Natural killer cell (primary cell): ENCODE results near the gene RNASE13. TPM values are rescaled to one million over a fixed set of nuclear protein-coding genes. Genes with fewer than 3 reads are reported as not detected.
"Not testable (repeated sequence)": the region's sequence is repeated elsewhere in the genome, so short reads cannot be mapped to it uniquely, and the experiment has no call there.

ENCODE experiments used
- ATAC-seq, 3 donors: fragments of 150-1000 bp in 2 of 3; fragments of 200-7000 bp in 1 of 3; cut with Tn5 transposase; 1 replicate in 1 of 3; 2 replicates in 2 of 3; pipeline ENCODE4 v1.10.0; 2021; ENCODE audit warnings: mild to moderate bottlenecking in 2 of 3, moderate library complexity in 2 of 3
- DNase-seq, 2 donors: peaks; one replicate each; pipeline versions ENCODE4 v3.0.0 to v3.0.0-alpha.2; 2013 to 2021; ENCODE audit warnings: mixed read lengths in 1 of 2
- H3K27ac ChIP-seq: one replicate; pipeline ENCODE4 v1.5.1; 2013; ENCODE audit warnings: mild to moderate bottlenecking, low read length
- H3K27me3 ChIP-seq: one replicate; pipeline ENCODE4 v1.6.1; 2013; ENCODE audit warnings: low read length; ENCODE audit not compliant: control insufficient read depth, insufficient read depth
- H3K36me3 ChIP-seq: one replicate; pipeline ENCODE4 v1.6.1; 2013; ENCODE audit warnings: low read length; ENCODE audit not compliant: control insufficient read depth, insufficient read depth
- H3K4me1 ChIP-seq: one replicate; pipeline ENCODE4 v1.6.1; 2013; ENCODE audit warnings: low read length; ENCODE audit not compliant: control insufficient read depth, insufficient read depth
- H3K4me3 ChIP-seq: one replicate; pipeline ENCODE4 v1.5.1; 2013; ENCODE audit warnings: low read length
- H3K9me3 ChIP-seq: one replicate; pipeline ENCODE4 v1.6.1; 2013; ENCODE audit warnings: low read length; ENCODE audit not compliant: control insufficient read depth, insufficient read depth
- H3K27ac Mint-ChIP-seq, 2 donors: one replicate each; pipeline ENCODE4 v1.8.0; 2022; ENCODE audit warnings: mild to moderate bottlenecking in 2 of 2, mixed read lengths in 2 of 2, moderate library complexity in 1 of 2
- H3K27me3 Mint-ChIP-seq, 2 donors: one replicate each; pipeline ENCODE4 v1.8.0; 2022; ENCODE audit warnings: low read depth in 2 of 2, mixed read lengths in 2 of 2
- H3K36me3 Mint-ChIP-seq: one replicate; pipeline ENCODE4 v1.8.0; 2022; ENCODE audit warnings: mixed read lengths
- H3K4me1 Mint-ChIP-seq, 2 donors: one replicate each; pipeline ENCODE4 v1.8.0; 2022; ENCODE audit warnings: mixed read lengths in 2 of 2
- H3K4me3 Mint-ChIP-seq: one replicate; pipeline ENCODE4 v1.8.0; 2022; ENCODE audit warnings: mild to moderate bottlenecking, moderate library complexity, mixed read lengths
- H3K9me3 Mint-ChIP-seq, 2 donors: one replicate each; pipeline ENCODE4 v1.8.0; 2022; ENCODE audit warnings: mixed read lengths in 2 of 2
- CTCF ChIP-seq: fragments of 200-600 bp; IDR thresholded peaks from one replicate; pipeline ENCODE4 v1.8.0; 2022; ENCODE audit warnings: antibody characterized with exemption
- WGBS: methylation state at CpG from one replicate; pipeline ENCODE4 v1.1.7; 2013; ENCODE audit warnings: missing lambda C conversion rate; ENCODE audit not compliant: insufficient coverage; 5-methylcytosine and 5-hydroxymethylcytosine counted together
- intact Hi-C: fragments of 100-400 bp; cut with micrococcal nuclease; formaldehyde crosslinking; loops from one replicate; pipeline ENCODE4 v1.14.2; 2022
- total RNA-seq, 4 donors: library from RNA; stranded (reverse); fragments of 120-200 nt in 1 of 4; gene quantifications; one replicate each; pipeline versions ENCODE4 v1.2.3 to v1.2.4, GENCODE V29; 2013 to 2022

Gene RNASE13
- total RNA-seq, 3 donors from 2014 or later (not counting 1 experiment from before 2014, with no cell fraction given) = not detected

DNA sequence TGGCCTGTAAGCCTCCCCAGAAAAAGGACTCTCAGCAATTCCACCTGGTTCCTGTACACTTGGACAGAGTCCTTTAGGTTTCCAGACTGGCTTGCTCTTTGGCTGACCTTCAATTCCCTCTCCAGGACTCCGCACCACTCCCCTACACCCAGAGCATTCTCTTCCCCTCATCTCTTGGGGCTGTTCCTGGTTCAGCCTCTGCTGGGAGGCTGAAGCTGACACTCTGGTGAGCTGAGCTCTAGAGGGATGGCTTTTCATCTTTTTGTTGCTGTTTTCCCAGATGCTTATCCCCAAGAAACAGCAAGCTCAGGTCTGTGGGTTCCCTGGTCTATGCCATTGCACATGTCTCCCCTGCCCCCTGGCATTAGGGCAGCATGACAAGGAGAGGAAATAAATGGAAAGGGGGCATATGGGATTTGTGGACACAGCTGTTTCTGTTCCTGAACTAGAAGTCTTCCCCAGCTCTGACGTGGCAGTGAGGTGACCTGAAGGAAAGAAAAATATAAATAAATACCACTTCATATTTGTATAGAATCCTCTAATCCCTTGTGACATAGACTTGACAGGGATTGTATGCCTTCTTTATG, 8.9 kb upstream of the RNASE13 start:
- H3K4me3 Mint-ChIP-seq = no peak overlapping the region
- TF ChIP-seq CTCF = no peak
- DNase-seq (no peak), ATAC-seq (no peak)
- Histone ChIP-seq H3K4me3 (no peak overlapping the region), H3K9me3 (no peaks in the 10 kb centered on the region), H3K27me3 (peaks cover 3% of the 10 kb centered on the region), H3K36me3 (no peaks in the 10 kb centered on the region), H3K4me1 (no peaks in the 10 kb centered on the region), H3K27ac (no peak overlapping the region)
- H3K36me3 Mint-ChIP-seq = no peaks in the 10 kb centered on the region
- 88% methylated on average over 1 of the region's 2 CpGs for WGBS
- intact Hi-C loops = no loop called here
- H3K27ac Mint-ChIP-seq = no peak overlapping the region
- no peaks in the 10 kb centered on the region for H3K4me1 Mint-ChIP-seq
- no peaks in the 10 kb centered on the region for H3K9me3 Mint-ChIP-seq
- H3K27me3 Mint-ChIP-seq = peaks cover 27 to 36% of the 10 kb centered on the region in 2 donors

- H3K36me3 ChIP-seq = no peaks in the 10 kb centered on the region
- H3K9me3 ChIP-seq = no peaks in the 10 kb centered on the region
- peaks cover 3% of the 10 kb centered on the region for H3K27me3 ChIP-seq
- H3K27me3 Mint-ChIP-seq = peaks cover 32 to 42% of the 10 kb centered on the region in 2 donors
- TF ChIP-seq CTCF = no peak
- intact Hi-C loops = no loop called here
- 36% methylated on average over 8 of the region's 8 CpGs for WGBS
- no peaks in the 10 kb centered on the region for H3K4me1 ChIP-seq
- H3K4me3 Mint-ChIP-seq = no peak overlapping the region
- H3K4me1 Mint-ChIP-seq = no peaks in the 10 kb centered on the region
- ATAC-seq = no peak
- DNase-seq = no peak
- no peaks in the 10 kb centered on the region for H3K36me3 Mint-ChIP-seq
- H3K9me3 Mint-ChIP-seq = no peaks in the 10 kb centered on the region
- no peak overlapping the region for H3K27ac ChIP-seq
- no peak overlapping the region for H3K27ac Mint-ChIP-seq
- H3K4me3 ChIP-seq = no peak overlapping the region
Observed at GRCh38 chr14:21042918-21043317, 8.3 kb upstream of the RNASE13 start.

DNA sequence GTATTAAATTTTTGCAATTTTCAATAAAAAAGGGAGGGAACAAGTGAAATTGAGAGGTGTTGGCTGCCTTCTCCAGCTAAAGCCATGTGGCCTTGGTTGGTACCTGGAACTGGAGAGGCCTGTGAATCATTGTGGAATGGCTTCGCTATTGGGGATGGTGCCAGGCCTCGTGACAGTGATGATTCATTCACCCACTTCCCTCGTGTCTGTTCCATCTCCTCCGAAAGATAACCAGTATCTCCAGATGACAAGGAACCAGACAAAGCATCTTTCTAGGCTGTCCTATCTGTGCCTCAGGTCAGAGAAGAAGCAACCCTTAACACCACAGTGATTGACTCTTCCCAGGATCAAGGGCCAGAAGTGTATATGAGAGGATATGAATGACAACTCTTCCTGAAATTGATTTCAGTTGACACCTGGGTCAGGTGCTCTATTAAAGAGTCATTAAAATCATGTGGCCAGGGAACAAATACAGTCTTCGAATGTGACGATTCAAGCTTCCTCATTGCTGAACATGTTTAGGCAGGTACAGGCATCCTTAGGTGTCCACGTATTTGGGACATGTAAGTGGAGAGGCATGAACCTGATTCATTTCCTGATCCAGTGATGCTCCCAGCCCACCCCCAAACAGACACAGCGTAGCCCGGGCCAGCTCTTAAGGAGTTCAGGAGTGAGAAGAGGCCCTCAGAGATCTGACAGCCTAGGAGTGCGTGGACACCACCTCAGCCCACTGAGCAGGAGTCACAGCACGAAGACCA, 7.2 kb upstream of the RNASE13 start, which contains the start of gene RNASE7:
Gene RNASE7 (plus strand): TSS at position 687 of the 758 bp plus-strand sequence. CDS start 631 bp downstream, outside the sequence.
- DNase-seq = no peak
- no peak within 1 kb of the TSS for H3K27ac Mint-ChIP-seq
- Histone ChIP-seq H3K27me3 (peaks cover 3% of the 10 kb centered on the region), H3K4me3 (no peak within 1 kb of the TSS), H3K27ac (no peak within 1 kb of the TSS), H3K36me3 (no peaks in the 10 kb centered on the region), H3K4me1 (no peaks in the 10 kb centered on the region), H3K9me3 (no peaks in the 10 kb centered on the region)
- no peak for ATAC-seq
- H3K4me3 Mint-ChIP-seq = no peak within 1 kb of the TSS
- peaks cover 38 to 45% of the 10 kb centered on the region in 2 donors for H3K27me3 Mint-ChIP-seq
- WGBS = 75% methylated on average over 11 of the region's 11 CpGs
- no peaks in the 10 kb centered on the region for H3K9me3 Mint-ChIP-seq
- no peaks in the 10 kb centered on the region for H3K36me3 Mint-ChIP-seq
- no peaks in the 10 kb centered on the region for H3K4me1 Mint-ChIP-seq
- TF ChIP-seq CTCF = no peak
- intact Hi-C loops = no loop called here

GRCh38 chr14:21040941-21041340, 6.3 kb upstream of the RNASE13 start:
- peaks cover 39 to 45% of the 10 kb centered on the region in 2 donors for H3K27me3 Mint-ChIP-seq
- H3K9me3 ChIP-seq, H3K27me3 ChIP-seq, H3K4me3 ChIP-seq, H3K27ac Mint-ChIP-seq, H3K4me3 Mint-ChIP-seq, H3K36me3 Mint-ChIP-seq, DNase-seq, H3K4me1 ChIP-seq, H3K27ac ChIP-seq, H3K9me3 Mint-ChIP-seq, H3K4me1 Mint-ChIP-seq, H3K36me3 ChIP-seq, ATAC-seq: not testable (repeated sequence)
- intact Hi-C loops = loop anchor here (1.0 kb wide), 1 partner anchor 27 kb away; no protein-coding TSS in a partner anchor
- WGBS = 82% methylated on average over 3 of the region's 3 CpGs
